GM19193 (cell line): ENCODE measurements around the gene CROT.

Experiments used
- POLR2A ChIP-seq: IDR thresholded peaks from 4 replicates; pipeline ENCODE4 v1.6.1; 2011; ENCODE audit not compliant: insufficient read depth, insufficient read length; ENCODE audit errors: extremely low read depth

Gene CROT

GRCh38 chr7:87331687-87332252 lies 13.7 kb upstream of the CROT start:
- TF ChIP-seq POLR2A = no peak

- no peak for TF ChIP-seq POLR2A
These were observed 13.1 kb upstream of the CROT start for GRCh38 chr7:87332321-87332720.

GRCh38 chr7:87336136-87336535 lies 9.3 kb upstream of the CROT start:
- TF ChIP-seq POLR2A = no peak

GRCh38 chr7:87337331-87337730 lies 8.1 kb upstream of the CROT start:
- no peak for TF ChIP-seq POLR2A

DNA sequence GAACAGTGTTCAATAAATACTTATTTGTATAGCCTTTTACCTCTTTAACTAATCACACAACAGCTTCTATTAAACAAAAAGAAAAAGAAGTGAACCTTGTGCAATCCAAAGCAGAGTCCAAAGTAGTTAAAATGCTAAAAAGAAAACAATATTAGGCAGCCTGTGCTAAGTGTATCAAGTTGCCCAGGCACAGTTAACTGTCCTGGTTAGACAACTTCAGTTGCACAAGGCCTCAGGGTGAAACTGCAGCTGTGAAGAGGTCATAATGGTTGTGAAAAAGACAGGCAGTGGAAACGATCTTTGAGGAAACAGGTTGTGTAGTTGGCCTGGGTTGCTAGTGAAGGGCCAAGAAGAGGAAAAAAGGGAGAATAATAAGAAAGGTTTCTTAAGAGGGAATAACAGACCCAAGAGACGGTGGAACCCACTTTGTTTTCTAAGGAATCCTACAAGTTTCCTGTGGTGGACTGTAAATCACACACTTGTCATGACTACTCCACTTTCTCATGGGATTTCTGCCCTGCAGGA lies 6.0 kb upstream of the CROT start:
- no peak for TF ChIP-seq POLR2A

GRCh38 chr7:87341441-87341840 lies 4.0 kb upstream of the CROT start:
- no peak for TF ChIP-seq POLR2A

DNA sequence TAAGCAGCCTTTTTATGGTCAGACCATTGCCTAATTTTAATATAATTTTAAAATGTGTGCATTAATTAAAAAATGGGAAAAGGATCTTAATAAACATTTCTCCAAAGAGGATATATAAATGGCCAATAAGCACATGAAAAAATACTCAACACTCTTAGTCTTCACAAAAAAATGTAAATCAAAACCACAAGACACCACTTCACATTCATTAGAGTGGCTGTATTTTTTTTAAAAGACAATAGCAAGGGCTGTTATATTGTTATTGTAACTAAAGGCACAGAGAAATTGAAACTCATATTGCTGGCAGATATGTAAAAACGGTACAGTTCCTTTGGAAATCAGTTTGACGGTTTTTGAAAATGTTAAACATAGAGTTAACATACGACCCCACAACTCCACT lies 3.2 kb upstream of the CROT start:
- TF ChIP-seq POLR2A = no peak

- no peak for TF ChIP-seq POLR2A
These were observed 1.0 kb upstream of the CROT start for GRCh38 chr7:87344446-87344845.

GRCh38 chr7:87345962-87346371 lies 503 bp downstream of the CROT start:
- TF ChIP-seq POLR2A = no peak

- no peak for TF ChIP-seq POLR2A
These were observed 1.7 kb downstream of the CROT start for GRCh38 chr7:87347207-87347606.

GRCh38 chr7:87347664-87348063 lies 2.2 kb downstream of the CROT start:
- no peak for TF ChIP-seq POLR2A

DNA sequence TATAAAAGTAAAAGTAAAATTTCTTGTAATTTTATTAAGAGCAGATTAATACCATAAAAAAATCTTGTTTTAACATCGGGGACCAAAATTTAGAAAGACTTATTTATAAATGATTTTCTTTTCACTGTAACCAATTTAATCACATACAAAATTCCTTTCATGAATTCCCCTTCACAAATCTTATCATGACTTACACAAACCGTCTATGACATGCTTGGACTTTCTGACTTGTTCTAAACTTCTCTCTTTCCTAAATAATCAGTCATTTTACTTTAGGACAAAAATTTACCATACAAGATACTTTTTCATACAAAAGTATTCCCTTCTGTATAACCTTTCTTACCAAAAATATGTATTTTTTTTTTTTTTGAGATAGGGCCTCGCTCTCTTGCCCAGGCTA lies 9.3 kb downstream of the CROT start:
- TF ChIP-seq POLR2A = no peak

GRCh38 chr7:87356448-87356847 lies 11.0 kb downstream of the CROT start:
- TF ChIP-seq POLR2A = no peak

- TF ChIP-seq POLR2A = no peak
These were observed 13.9 kb downstream of the CROT start for GRCh38 chr7:87359366-87359765.

- no peak for TF ChIP-seq POLR2A
These were observed 15.9 kb downstream of the CROT start for GRCh38 chr7:87361320-87361719.

GRCh38 chr7:87363342-87363741 lies 17.9 kb downstream of the CROT start:
- no peak for TF ChIP-seq POLR2A

DNA sequence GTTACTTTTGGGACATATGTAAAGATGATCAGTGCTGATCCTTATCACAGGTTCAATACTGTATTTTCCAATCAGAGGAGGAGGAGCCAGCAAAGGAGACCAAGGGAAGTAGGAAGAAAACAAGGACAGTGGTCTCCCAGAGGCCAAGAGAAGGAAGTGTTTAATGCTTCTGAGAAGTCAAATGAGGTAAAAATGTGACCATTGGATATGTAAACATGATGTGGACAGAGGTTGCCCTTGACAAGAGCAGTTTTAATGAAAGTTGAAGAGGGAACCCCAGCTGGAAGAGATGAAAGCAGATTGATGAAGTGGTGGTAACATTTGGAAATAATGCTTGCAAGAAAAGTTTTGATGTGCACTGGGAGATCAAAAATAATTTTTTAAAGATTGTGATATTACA lies 18.8 kb downstream of the CROT start:
- no peak for TF ChIP-seq POLR2A
